ENCODE measurements around the gene PRMT9.
A peak's percentile ranks its signal among the peaks of the same experiment; 100 is the strongest.

PRMT9 gene

GRCh38 chr4:147610686-147611085 is 73.3 kb downstream of the PRMT9 start:
- TF ChIP-seq, protein P1, sequence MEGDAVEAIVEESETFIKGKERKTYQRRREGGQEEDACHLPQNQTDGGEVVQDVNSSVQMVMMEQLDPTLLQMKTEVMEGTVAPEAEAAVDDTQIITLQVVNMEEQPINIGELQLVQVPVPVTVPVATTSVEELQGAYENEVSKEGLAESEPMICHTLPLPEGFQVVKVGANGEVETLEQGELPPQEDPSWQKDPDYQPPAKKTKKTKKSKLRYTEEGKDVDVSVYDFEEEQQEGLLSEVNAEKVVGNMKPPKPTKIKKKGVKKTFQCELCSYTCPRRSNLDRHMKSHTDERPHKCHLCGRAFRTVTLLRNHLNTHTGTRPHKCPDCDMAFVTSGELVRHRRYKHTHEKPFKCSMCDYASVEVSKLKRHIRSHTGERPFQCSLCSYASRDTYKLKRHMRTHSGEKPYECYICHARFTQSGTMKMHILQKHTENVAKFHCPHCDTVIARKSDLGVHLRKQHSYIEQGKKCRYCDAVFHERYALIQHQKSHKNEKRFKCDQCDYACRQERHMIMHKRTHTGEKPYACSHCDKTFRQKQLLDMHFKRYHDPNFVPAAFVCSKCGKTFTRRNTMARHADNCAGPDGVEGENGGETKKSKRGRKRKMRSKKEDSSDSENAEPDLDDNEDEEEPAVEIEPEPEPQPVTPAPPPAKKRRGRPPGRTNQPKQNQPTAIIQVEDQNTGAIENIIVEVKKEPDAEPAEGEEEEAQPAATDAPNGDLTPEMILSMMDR (IDR thresholded peaks at IDR 0.05; ENCODE audit: low read depth, low read length, missing control alignments): no peak
- DNase-seq (ENCODE audit: extremely low read depth, low read depth): no peak
- H3K4me3 ChIP-seq (replicated peaks; ENCODE audit: low read depth, low read length): no peak overlapping the region

- TF ChIP-seq, protein P1 (IDR thresholded peaks at IDR 0.05; ENCODE audit: low read depth, low read length, missing control alignments): no peak
- no peak for DNase-seq (ENCODE audit: extremely low read depth, low read depth)
- no peak overlapping the region for H3K4me3 ChIP-seq (replicated peaks; ENCODE audit: low read depth, low read length)
Observed at GRCh38 chr4:147607471-147607870, 76.5 kb downstream of the PRMT9 start.

DNA sequence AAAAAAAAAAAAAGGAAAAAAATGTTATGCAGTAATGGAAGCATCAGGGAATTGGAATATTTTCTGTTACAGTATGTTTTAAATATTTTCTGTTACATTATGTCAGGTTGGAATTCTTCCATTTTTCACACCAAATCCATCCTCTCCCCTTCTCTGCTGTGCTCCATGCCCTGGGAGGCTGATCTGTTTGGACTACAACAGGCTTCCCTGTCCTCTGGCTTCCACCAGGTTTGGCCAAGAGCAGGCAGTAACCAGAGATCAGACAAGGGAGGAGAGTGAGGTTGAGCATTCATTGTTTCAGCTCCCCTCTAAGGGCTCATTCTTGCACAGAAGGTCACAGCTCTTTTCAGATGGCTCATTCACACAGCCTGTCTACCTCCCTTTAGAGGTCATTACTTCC is 78.5 kb downstream of the PRMT9 start:
- DNase-seq (ENCODE audit: extremely low read depth, low read depth): no peak
- no peak overlapping the region for H3K4me3 ChIP-seq (replicated peaks; ENCODE audit: low read depth, low read length)
- TF ChIP-seq, protein P1 (IDR thresholded peaks at IDR 0.05; ENCODE audit: low read depth, low read length, missing control alignments): no peak

GRCh38 chr4:147599769-147600168 is 84.2 kb downstream of the PRMT9 start:
- TF ChIP-seq, protein P1 (IDR thresholded peaks at IDR 0.05; ENCODE audit: low read depth, low read length, missing control alignments): no peak
- H3K4me3 ChIP-seq (replicated peaks; ENCODE audit: low read depth, low read length): no peak overlapping the region
- no peak for DNase-seq (ENCODE audit: extremely low read depth, low read depth)

DNA sequence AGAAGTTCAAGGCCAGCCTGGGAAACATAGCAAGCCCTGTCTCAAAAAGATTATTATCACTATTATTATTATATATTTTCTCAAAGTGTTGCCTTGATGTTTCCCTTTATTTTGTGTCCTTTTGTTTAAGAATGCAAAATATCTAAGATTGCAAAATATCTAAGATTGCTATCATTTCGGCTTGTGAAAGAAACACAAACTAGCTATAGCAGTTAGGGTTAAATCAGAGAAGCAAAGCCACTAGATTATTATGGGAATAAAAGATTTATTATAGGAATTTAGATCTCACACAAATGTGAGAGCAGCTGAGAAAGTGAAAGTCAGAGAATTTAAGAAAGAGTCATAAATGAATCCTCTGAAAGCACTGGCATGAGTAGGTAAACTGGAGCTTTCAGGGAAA is 84.8 kb downstream of the PRMT9 start:
- TF ChIP-seq, protein P1 (IDR thresholded peaks at IDR 0.05; ENCODE audit: low read depth, low read length, missing control alignments): no peak
- DNase-seq (ENCODE audit: extremely low read depth, low read depth): no peak
- H3K4me3 ChIP-seq (replicated peaks; ENCODE audit: low read depth, low read length): no peak overlapping the region

DNA sequence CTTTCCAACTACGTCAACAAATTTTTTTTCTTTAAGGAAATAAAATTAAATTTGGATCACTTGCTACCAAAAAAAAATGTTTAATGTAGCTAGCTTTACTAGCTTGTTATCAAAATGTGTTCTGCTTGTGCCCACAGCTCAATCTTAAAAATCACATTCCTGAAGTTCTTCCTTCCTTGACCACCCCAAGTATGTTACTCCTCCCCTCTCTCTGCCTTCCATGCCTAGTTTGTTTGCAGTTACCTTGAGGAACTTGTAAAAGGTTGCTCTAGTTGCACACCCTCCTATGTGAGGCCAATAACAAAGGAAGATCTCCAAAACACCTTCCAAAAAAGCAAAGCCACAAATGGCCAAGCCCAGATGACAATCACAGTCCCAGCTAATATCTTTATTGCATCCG is 86.4 kb downstream of the PRMT9 start:
- H3K4me3 ChIP-seq (replicated peaks; ENCODE audit: low read depth, low read length): no peak overlapping the region
- no peak for DNase-seq (ENCODE audit: extremely low read depth, low read depth)
- TF ChIP-seq, protein P1 (IDR thresholded peaks at IDR 0.05; ENCODE audit: low read depth, low read length, missing control alignments): no peak

DNA sequence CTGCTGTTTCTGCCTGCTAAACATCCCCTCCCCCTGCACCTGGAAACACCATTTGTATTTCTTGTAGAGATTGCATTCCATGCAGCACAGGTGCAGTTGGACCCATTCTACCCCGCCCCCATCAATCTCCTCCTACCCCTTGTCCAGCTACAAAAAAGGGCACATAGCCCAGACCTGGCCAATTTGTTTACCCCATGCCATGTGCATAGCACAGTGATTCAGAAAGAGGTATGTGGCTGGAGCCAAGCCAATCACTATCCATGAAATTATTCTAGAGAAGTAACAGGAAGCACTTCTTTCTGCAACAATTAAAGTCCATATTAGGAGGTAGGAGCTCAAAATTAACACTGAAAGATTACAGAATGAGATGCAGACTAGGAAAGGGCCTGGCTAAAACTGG is 87.0 kb downstream of the PRMT9 start:
- TF ChIP-seq, protein P1 (IDR thresholded peaks at IDR 0.05; ENCODE audit: low read depth, low read length, missing control alignments): no peak
- DNase-seq (ENCODE audit: extremely low read depth, low read depth): peak; percentile 85
- no peak overlapping the region for H3K4me3 ChIP-seq (replicated peaks; ENCODE audit: low read depth, low read length)

Data from HFF-Myc (cell line).